IPS-18c (cell line): ENCODE data around the gene PCSK5.

Experiments
- H3K4me3 ChIP-seq: 2 replicates; pipeline ENCODE4 v1.7.0; 2013; ENCODE audit warnings: low read depth, mild to moderate bottlenecking, low read length, moderate library complexity; ENCODE audit not compliant: insufficient read depth
- H3K9me3 ChIP-seq: one replicate; pipeline ENCODE4 v1.6.1; 2013; ENCODE audit warnings: mild to moderate bottlenecking, low read length, moderate library complexity; ENCODE audit not compliant: control insufficient read depth, insufficient read depth

PCSK5 gene

GRCh38 chr9:75907923-75908322 lies 17.4 kb downstream of the PCSK5 start:
- Histone ChIP-seq H3K4me3 (no peak overlapping the region), H3K9me3 (no peaks in the 10 kb centered on the region)

GRCh38 chr9:75909776-75910175 lies 19.3 kb downstream of the PCSK5 start:
- no peak overlapping the region for H3K4me3 ChIP-seq
- no peaks in the 10 kb centered on the region for H3K9me3 ChIP-seq

- H3K4me3 ChIP-seq, result no peak overlapping the region
- H3K9me3 ChIP-seq, result no peaks in the 10 kb centered on the region
Observed at GRCh38 chr9:75910731-75911130, 20.3 kb downstream of the PCSK5 start.

GRCh38 chr9:75911390-75911789 lies 20.9 kb downstream of the PCSK5 start:
- Histone ChIP-seq H3K4me3 (no peak overlapping the region), H3K9me3 (no peaks in the 10 kb centered on the region)

- H3K9me3 ChIP-seq, result no peaks in the 10 kb centered on the region
- no peak overlapping the region for H3K4me3 ChIP-seq
Observed at GRCh38 chr9:75912951-75913350, 22.5 kb downstream of the PCSK5 start.

GRCh38 chr9:75914002-75914401 lies 23.5 kb downstream of the PCSK5 start:
- no peaks in the 10 kb centered on the region for H3K9me3 ChIP-seq
- H3K4me3 ChIP-seq, result no peak overlapping the region

- H3K9me3 ChIP-seq, result no peaks in the 10 kb centered on the region
- H3K4me3 ChIP-seq, result no peak overlapping the region
Observed at GRCh38 chr9:75914883-75915452, 24.5 kb downstream of the PCSK5 start.

GRCh38 chr9:75918154-75918553 lies 27.7 kb downstream of the PCSK5 start:
- no peak overlapping the region for H3K4me3 ChIP-seq
- no peaks in the 10 kb centered on the region for H3K9me3 ChIP-seq

- H3K9me3 ChIP-seq, result no peaks in the 10 kb centered on the region
Observed at GRCh38 chr9:75918909-75919308, 28.4 kb downstream of the PCSK5 start.

GRCh38 chr9:75921391-75922127 lies 31.1 kb downstream of the PCSK5 start:
- Histone ChIP-seq H3K9me3 (no peaks in the 10 kb centered on the region), H3K4me3 (no peak overlapping the region)

More at GRCh38 chr9:75918909-75919308, 28.4 kb downstream of the PCSK5 start:
- H3K4me3 ChIP-seq, result no peak overlapping the region

GRCh38 chr9:75926385-75926784 lies 35.9 kb downstream of the PCSK5 start:
- no peaks in the 10 kb centered on the region for H3K9me3 ChIP-seq
- no peak overlapping the region for H3K4me3 ChIP-seq

GRCh38 chr9:75927356-75927755 lies 36.9 kb downstream of the PCSK5 start:
- H3K9me3 ChIP-seq, result no peaks in the 10 kb centered on the region
- H3K4me3 ChIP-seq, result no peak overlapping the region

- H3K4me3 ChIP-seq, result no peak overlapping the region
- H3K9me3 ChIP-seq, result no peaks in the 10 kb centered on the region
Observed at GRCh38 chr9:75930190-75930589, 39.7 kb downstream of the PCSK5 start.

GRCh38 chr9:75930730-75931321 lies 40.4 kb downstream of the PCSK5 start:
- no peaks in the 10 kb centered on the region for H3K9me3 ChIP-seq
- no peak overlapping the region for H3K4me3 ChIP-seq

- no peak overlapping the region for H3K4me3 ChIP-seq
Observed at GRCh38 chr9:75933982-75934381, 43.5 kb downstream of the PCSK5 start.

GRCh38 chr9:75935591-75935990 lies 45.1 kb downstream of the PCSK5 start:
- Histone ChIP-seq H3K4me3 (no peak overlapping the region), H3K9me3 (no peaks in the 10 kb centered on the region)

More at GRCh38 chr9:75933982-75934381, 43.5 kb downstream of the PCSK5 start:
- H3K9me3 ChIP-seq, result no peaks in the 10 kb centered on the region

GRCh38 chr9:75937521-75938258 lies 47.2 kb downstream of the PCSK5 start:
- Histone ChIP-seq H3K4me3 (no peak overlapping the region), H3K9me3 (no peaks in the 10 kb centered on the region)

GRCh38 chr9:75938946-75939345 lies 48.5 kb downstream of the PCSK5 start:
- Histone ChIP-seq H3K4me3 (no peak overlapping the region), H3K9me3 (no peaks in the 10 kb centered on the region)
